CD4-positive, CD25-positive, alpha-beta regulatory T cell (primary cell): Measurements from ENCODE around the gene CERKL. TPM values are rescaled to one million over a fixed set of nuclear protein-coding genes. Genes with fewer than 3 reads are reported as not detected.

Source experiments
- ATAC-seq, 2 donors: fragments of 150-1000 bp; cut with Tn5 transposase; one replicate each; pipeline ENCODE4 v1.10.0; 2021; ENCODE audit warnings: low read depth in 2 of 2, moderate number of reproducible peaks in 2 of 2, moderate library complexity in 1 of 2
- DNase-seq, 3 donors: peaks; one replicate each; pipeline versions ENCODE4 v3.0.0 to v3.0.0-alpha.2; 2012 to 2022; ENCODE audit warnings: mixed read lengths in 1 of 3
- H3K27ac ChIP-seq: one replicate; pipeline ENCODE4 v1.7.0; 2013; ENCODE audit warnings: mild to moderate bottlenecking, low read length; ENCODE audit not compliant: insufficient read depth, poor library complexity, severe bottlenecking
- H3K27me3 ChIP-seq: one replicate; pipeline ENCODE4 v1.7.0; 2013; ENCODE audit warnings: low read length; ENCODE audit not compliant: control insufficient read depth, insufficient read depth
- H3K36me3 ChIP-seq: one replicate; pipeline ENCODE4 v1.7.0; 2013; ENCODE audit warnings: mild to moderate bottlenecking, low read length, moderate library complexity; ENCODE audit not compliant: control insufficient read depth, insufficient read depth
- H3K4me1 ChIP-seq: 2 replicates; pipeline ENCODE4 v1.7.0; 2013; ENCODE audit warnings: mild to moderate bottlenecking, low read length; ENCODE audit not compliant: insufficient read depth, control insufficient read depth, poor library complexity, severe bottlenecking
- H3K4me3 ChIP-seq: one replicate; pipeline ENCODE4 v1.7.0; 2013; ENCODE audit warnings: low read depth, mild to moderate bottlenecking, low read length, moderate library complexity
- H3K9me3 ChIP-seq, 2 experiments: 1 replicate in 1 of 2; 2 replicates in 1 of 2; pipeline ENCODE4 v1.7.0; 2013; ENCODE audit warnings: low read length in 2 of 2, mild to moderate bottlenecking in 1 of 2, moderate library complexity in 1 of 2; ENCODE audit not compliant: control insufficient read depth in 2 of 2
- H3K27ac Mint-ChIP-seq, 3 donors: one replicate each; pipeline ENCODE4 v1.8.0; 2020 to 2022; ENCODE audit warnings: mild to moderate bottlenecking in 3 of 3, mixed read lengths in 3 of 3, moderate library complexity in 2 of 3
- H3K27me3 Mint-ChIP-seq: one replicate; pipeline ENCODE4 v1.8.0; 2022; ENCODE audit warnings: mild to moderate bottlenecking, mixed read lengths
- H3K36me3 Mint-ChIP-seq: one replicate; pipeline ENCODE4 v1.8.0; 2020; ENCODE audit warnings: mixed read lengths
- H3K4me1 Mint-ChIP-seq, 4 donors: one replicate each; pipeline ENCODE4 v1.8.0; 2020 to 2022; ENCODE audit warnings: mixed read lengths in 4 of 4, mild to moderate bottlenecking in 1 of 4
- H3K4me3 Mint-ChIP-seq, 4 donors: one replicate each; pipeline ENCODE4 v1.8.0; 2020 to 2022; ENCODE audit warnings: mild to moderate bottlenecking in 4 of 4, mixed read lengths in 4 of 4, moderate library complexity in 3 of 4
- H3K9me3 Mint-ChIP-seq, 7 donors: one replicate each; pipeline ENCODE4 v1.8.0; 2020 to 2022; ENCODE audit warnings: mixed read lengths in 7 of 7, mild to moderate bottlenecking in 3 of 7, moderate library complexity in 2 of 7
- polyA plus RNA-seq, 4 donors: library from polyadenylated mRNA; unstranded; fragments of 300-500 nt; fragmentation: Illumina TruSeq; gene quantifications; one replicate each; pipeline ENCODE4 v1.2.3, GENCODE V29; 2021
- total RNA-seq: library from RNA; stranded (reverse); gene quantifications from one replicate; pipeline ENCODE4 v1.2.3, GENCODE V29; 2022

CERKL gene
- total and polyA plus RNA-seq, 5 donors from 2014 or later: 4.2 to 12.0 (median 9.0) TPM; not detected in 1

- H3K27me3 ChIP-seq: no peaks in the 10 kb centered on the region
- no peaks in the 10 kb centered on the region for H3K4me1 ChIP-seq
- Mint-ChIP-seq H3K36me3 (no peaks in the 10 kb centered on the region), H3K27ac (no peak overlapping the region), H3K4me1 (no peaks in the 10 kb centered on the region), H3K4me3 (no peak overlapping the region), H3K27me3 (peaks cover 6% of the 10 kb centered on the region), H3K9me3 (no peaks in the 10 kb centered on the region)
- DNase-seq (no peak), ATAC-seq (no peak)
- H3K36me3 ChIP-seq: no peaks in the 10 kb centered on the region
- no peak overlapping the region for H3K27ac ChIP-seq
- H3K9me3 ChIP-seq: no peaks in the 10 kb centered on the region
- H3K4me3 ChIP-seq: no peak overlapping the region
These were observed 62.6 kb downstream of the CERKL start for GRCh38 chr2:181594322-181594721.

DNA sequence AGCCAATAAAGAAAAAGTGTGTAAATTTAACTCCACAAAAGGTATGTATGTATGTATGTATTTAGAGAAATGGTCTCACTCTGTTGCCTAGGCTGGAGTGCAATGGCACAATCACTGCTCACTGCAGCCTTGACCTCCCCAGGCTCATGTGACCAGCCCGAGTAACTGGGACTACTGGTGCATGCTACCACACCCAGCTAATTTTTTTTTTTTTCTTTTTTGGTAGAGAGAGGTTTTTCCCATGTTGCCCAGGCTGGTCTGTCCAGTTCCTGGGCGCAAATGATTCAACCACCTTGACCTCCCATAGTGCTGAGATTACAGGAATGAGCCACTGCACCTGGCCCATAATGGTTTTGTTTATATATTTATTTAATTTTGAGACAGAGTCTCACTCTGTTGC, 67.1 kb downstream of the CERKL start:
- no peaks in the 10 kb centered on the region for H3K36me3 Mint-ChIP-seq
- DNase-seq (no peak), ATAC-seq (no peak)
- H3K36me3 ChIP-seq: no peaks in the 10 kb centered on the region
- H3K27ac ChIP-seq: no peak overlapping the region
- no peak overlapping the region for H3K4me3 ChIP-seq
- peaks cover 3% of the 10 kb centered on the region for H3K27me3 ChIP-seq
- peaks cover 0 to 2% (median 0%) of the 10 kb centered on the region in 7 donors for H3K9me3 Mint-ChIP-seq
- H3K4me1 ChIP-seq: no peaks in the 10 kb centered on the region
- H3K27me3 Mint-ChIP-seq: peaks cover 13% of the 10 kb centered on the region
- no peak overlapping the region for H3K27ac Mint-ChIP-seq
- no peak overlapping the region for H3K4me3 Mint-ChIP-seq
- peaks cover 5 to 15% (median 11%) of the 10 kb centered on the region in 4 donors for H3K4me1 Mint-ChIP-seq
- no peaks in the 10 kb centered on the region for H3K9me3 ChIP-seq

DNA sequence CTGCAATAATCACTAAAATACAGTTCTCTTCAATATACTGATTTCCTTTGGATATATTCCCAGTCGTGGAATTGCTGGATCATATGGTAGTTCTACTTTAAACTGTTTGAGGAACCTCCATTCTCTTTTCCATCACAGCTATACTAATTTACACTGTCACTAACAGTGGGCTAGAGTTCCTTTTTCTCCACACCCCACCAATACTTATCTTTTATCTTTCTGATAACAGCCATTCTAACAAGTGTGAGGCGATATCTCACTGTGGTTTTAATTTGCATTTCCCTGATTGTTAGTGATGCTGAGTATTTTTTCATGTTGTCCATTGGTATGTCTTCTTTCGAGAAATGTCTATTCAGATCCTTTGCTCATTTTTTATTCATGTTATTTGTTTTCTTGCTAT, 68.4 kb downstream of the CERKL start:
- no peaks in the 10 kb centered on the region for H3K36me3 Mint-ChIP-seq
- peaks cover 0 to 3% (median 0%) of the 10 kb centered on the region in 7 donors for H3K9me3 Mint-ChIP-seq

DNA sequence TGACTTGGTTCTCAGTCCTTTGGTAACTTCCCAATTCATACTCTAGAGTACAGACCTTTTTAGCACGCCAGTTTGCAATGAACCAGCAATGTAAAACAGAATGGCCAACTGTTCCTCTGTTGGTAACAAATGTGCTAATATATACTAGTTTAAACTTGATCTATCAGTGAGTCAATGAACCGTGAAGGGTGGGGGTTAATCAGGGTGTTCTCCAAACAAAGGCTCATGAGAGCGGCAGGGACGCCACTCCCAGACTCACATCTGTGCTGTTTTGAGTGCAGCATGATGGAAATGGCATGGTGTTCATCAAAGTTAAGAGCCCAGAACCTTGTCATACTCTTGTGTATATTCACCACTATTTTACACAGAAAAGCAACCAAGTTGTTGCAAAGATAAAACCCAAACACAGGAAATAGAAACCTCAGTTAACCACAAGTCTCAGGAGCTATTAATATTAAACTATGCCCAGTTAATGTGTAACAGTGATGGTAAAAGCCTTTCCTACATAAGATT, 70.3 kb downstream of the CERKL start:
- Histone ChIP-seq H3K36me3 (no peaks in the 10 kb centered on the region), H3K27ac (no peak overlapping the region), H3K4me3 (no peak overlapping the region), H3K4me1 (no peaks in the 10 kb centered on the region), H3K27me3 (peaks cover 4% of the 10 kb centered on the region), H3K9me3 (no peaks in the 10 kb centered on the region)
- no peaks in the 10 kb centered on the region for H3K36me3 Mint-ChIP-seq
- ATAC-seq (peak in 1 of 2 donors; percentile 40), DNase-seq (peak in 1 of 3 donors; percentile 26)
- peaks cover 0 to 6% (median 0%) of the 10 kb centered on the region in 7 donors for H3K9me3 Mint-ChIP-seq
- no peak overlapping the region for H3K4me3 Mint-ChIP-seq
- H3K4me1 Mint-ChIP-seq: peaks cover 5 to 15% (median 11%) of the 10 kb centered on the region in 4 donors
- H3K27me3 Mint-ChIP-seq: peaks cover 10% of the 10 kb centered on the region
- no peak overlapping the region for H3K27ac Mint-ChIP-seq

More for the DNA sequence above, 68.4 kb downstream of the CERKL start:
- Mint-ChIP-seq H3K27me3 (peaks cover 17% of the 10 kb centered on the region), H3K27ac (no peak overlapping the region), H3K4me3 (no peak overlapping the region), H3K4me1 (peaks cover 5 to 15% (median 11%) of the 10 kb centered on the region in 4 donors)
- ATAC-seq: no peak
- Histone ChIP-seq H3K27ac (no peak overlapping the region), H3K36me3 (no peaks in the 10 kb centered on the region), H3K27me3 (peaks cover 3% of the 10 kb centered on the region), H3K9me3 (no peaks in the 10 kb centered on the region), H3K4me1 (no peaks in the 10 kb centered on the region), H3K4me3 (no peak overlapping the region)
- no peak for DNase-seq

DNA sequence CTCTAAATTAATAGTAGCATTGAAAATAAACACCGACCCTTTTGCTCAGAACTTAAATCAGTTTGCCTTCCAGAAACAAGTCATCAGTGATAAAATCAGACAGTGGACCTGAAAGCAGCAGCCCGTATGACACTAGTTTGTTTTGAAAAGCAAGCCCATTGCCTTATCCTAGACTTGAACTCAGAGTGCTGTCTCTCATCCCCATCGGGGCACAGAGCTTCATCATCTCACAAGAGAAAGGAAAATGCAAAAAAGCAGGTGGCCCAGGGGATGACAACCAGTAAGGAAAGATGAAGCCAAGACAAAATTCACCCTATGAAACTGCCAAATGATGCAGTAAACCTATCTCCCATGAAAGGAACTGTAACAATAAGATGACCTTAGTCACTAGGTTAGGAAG, 71.2 kb downstream of the CERKL start:
- H3K36me3 Mint-ChIP-seq: no peaks in the 10 kb centered on the region
- no peak for ATAC-seq
- peaks cover 18% of the 10 kb centered on the region for H3K27me3 Mint-ChIP-seq
- no peak overlapping the region for H3K4me3 Mint-ChIP-seq
- no peak for DNase-seq
- H3K4me1 ChIP-seq: no peaks in the 10 kb centered on the region
- H3K4me1 Mint-ChIP-seq: peaks cover 5 to 15% (median 11%) of the 10 kb centered on the region in 4 donors
- no peak overlapping the region for H3K27ac Mint-ChIP-seq
- H3K9me3 Mint-ChIP-seq: peaks cover 0 to 6% (median 0%) of the 10 kb centered on the region in 7 donors
- H3K27ac ChIP-seq: no peak overlapping the region
- no peaks in the 10 kb centered on the region for H3K9me3 ChIP-seq
- no peak overlapping the region for H3K4me3 ChIP-seq
- no peaks in the 10 kb centered on the region for H3K36me3 ChIP-seq
- peaks cover 5% of the 10 kb centered on the region for H3K27me3 ChIP-seq

DNA sequence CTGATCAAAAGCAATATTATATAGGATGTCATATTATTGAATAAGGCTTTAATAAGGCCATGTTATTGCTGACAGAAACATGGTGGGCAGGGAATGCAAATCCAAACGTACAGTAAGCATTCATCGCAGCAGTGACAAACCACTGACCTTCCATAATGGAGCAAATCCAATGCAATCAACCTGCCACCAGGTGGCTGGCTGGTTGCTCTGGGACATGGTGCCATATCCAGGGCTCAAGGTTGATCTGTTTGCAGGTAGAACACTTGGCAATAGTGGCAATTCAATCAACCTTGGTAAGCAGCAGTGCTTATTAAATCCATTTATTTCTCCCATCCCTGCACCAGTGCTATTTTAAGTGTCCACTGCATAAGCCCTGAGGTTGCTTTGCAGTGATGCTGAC, 75.4 kb downstream of the CERKL start:
- peaks cover 10% of the 10 kb centered on the region for H3K27me3 ChIP-seq
- H3K9me3 Mint-ChIP-seq: peaks cover 0 to 4% (median 0%) of the 10 kb centered on the region in 7 donors
- no peaks in the 10 kb centered on the region for H3K9me3 ChIP-seq
- no peak overlapping the region for H3K27ac Mint-ChIP-seq
- H3K4me3 ChIP-seq: no peak overlapping the region
- H3K4me3 Mint-ChIP-seq: no peak overlapping the region
- no peaks in the 10 kb centered on the region for H3K36me3 Mint-ChIP-seq
- peaks cover 3 to 11% (median 6%) of the 10 kb centered on the region in 4 donors for H3K4me1 Mint-ChIP-seq
- H3K36me3 ChIP-seq: no peaks in the 10 kb centered on the region
- peaks cover 12% of the 10 kb centered on the region for H3K27me3 Mint-ChIP-seq
- DNase-seq (no peak), ATAC-seq (no peak)
- H3K27ac ChIP-seq: no peak overlapping the region
- H3K4me1 ChIP-seq: no peaks in the 10 kb centered on the region

DNA sequence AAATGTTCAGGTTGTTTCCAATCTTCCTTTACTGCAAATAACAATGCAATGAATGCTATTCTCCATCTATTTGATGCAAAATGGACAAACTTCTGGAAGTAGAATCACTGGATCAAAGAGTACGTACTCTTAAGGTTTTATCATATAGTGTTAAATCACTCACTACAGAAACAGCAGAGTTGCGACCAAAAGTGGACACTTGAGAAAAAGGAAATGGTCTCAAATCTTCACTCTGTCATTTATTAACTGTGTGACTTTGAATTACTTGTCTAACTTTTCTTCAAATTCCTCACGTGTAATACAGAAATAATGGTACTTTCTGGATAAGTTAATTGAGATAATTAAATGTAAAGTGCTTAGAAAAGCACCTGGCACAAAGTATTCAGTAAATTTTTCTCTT, 78.1 kb downstream of the CERKL start:
- DNase-seq (no peak), ATAC-seq (no peak)
- no peak overlapping the region for H3K4me3 Mint-ChIP-seq
- peaks cover 16% of the 10 kb centered on the region for H3K27me3 Mint-ChIP-seq
- Histone ChIP-seq H3K36me3 (no peaks in the 10 kb centered on the region), H3K4me1 (no peaks in the 10 kb centered on the region), H3K27ac (no peak overlapping the region), H3K9me3 (no peaks in the 10 kb centered on the region), H3K27me3 (peaks cover 10% of the 10 kb centered on the region), H3K4me3 (no peak overlapping the region)
- H3K27ac Mint-ChIP-seq: no peak overlapping the region
- H3K4me1 Mint-ChIP-seq: no peaks in the 10 kb centered on the region
- H3K36me3 Mint-ChIP-seq: no peaks in the 10 kb centered on the region
- peaks cover 0 to 3% (median 0%) of the 10 kb centered on the region in 7 donors for H3K9me3 Mint-ChIP-seq

- no peaks in the 10 kb centered on the region for H3K9me3 ChIP-seq
- Mint-ChIP-seq H3K9me3 (no peaks in the 10 kb centered on the region), H3K36me3 (no peaks in the 10 kb centered on the region), H3K4me1 (no peaks in the 10 kb centered on the region), H3K27me3 (peaks cover 25% of the 10 kb centered on the region), H3K27ac (no peak overlapping the region), H3K4me3 (no peak overlapping the region)
- no peak overlapping the region for H3K4me3 ChIP-seq
- ATAC-seq: no peak
- DNase-seq: no peak
- H3K27me3 ChIP-seq: peaks cover 8% of the 10 kb centered on the region
- H3K36me3 ChIP-seq: no peaks in the 10 kb centered on the region
- H3K27ac ChIP-seq: no peak overlapping the region
- H3K4me1 ChIP-seq: no peaks in the 10 kb centered on the region
These were observed 80.5 kb downstream of the CERKL start for GRCh38 chr2:181576431-181576830.
